IPS-18a (cell line): Measurements from ENCODE around the gene DNM3.

Experiments
- H3K27ac ChIP-seq: one replicate; pipeline ENCODE4 v1.5.1; 2013; ENCODE audit warnings: low read length
- H3K27me3 ChIP-seq: one replicate; pipeline ENCODE4 v1.6.1; 2013; ENCODE audit warnings: mild to moderate bottlenecking, low read length; ENCODE audit not compliant: control insufficient read depth, insufficient read depth
- H3K36me3 ChIP-seq: one replicate; pipeline ENCODE4 v1.6.1; 2013; ENCODE audit warnings: low read depth, low read length; ENCODE audit not compliant: control insufficient read depth
- H3K4me1 ChIP-seq: one replicate; pipeline ENCODE4 v1.6.1; 2013; ENCODE audit warnings: low read depth, low read length; ENCODE audit not compliant: control insufficient read depth
- H3K4me3 ChIP-seq: one replicate; pipeline ENCODE4 v1.5.1; 2013; ENCODE audit warnings: low read length
- H3K9ac ChIP-seq: one replicate; pipeline ENCODE4 v1.6.1; 2013; ENCODE audit warnings: mild to moderate bottlenecking, low read length, moderate library complexity
- H3K9me3 ChIP-seq: one replicate; pipeline ENCODE4 v1.6.1; 2013; ENCODE audit warnings: low read depth, low read length; ENCODE audit not compliant: control insufficient read depth

DNM3 gene

GRCh38 chr1:172176206-172176605 lies 334.9 kb downstream of the DNM3 start:
- no peak overlapping the region for H3K27ac ChIP-seq
- H3K36me3 ChIP-seq, result no peaks in the 10 kb centered on the region
- no peak overlapping the region for H3K4me3 ChIP-seq
- no peak overlapping the region for H3K9ac ChIP-seq
- no peaks in the 10 kb centered on the region for H3K9me3 ChIP-seq
- no peaks in the 10 kb centered on the region for H3K4me1 ChIP-seq
- no peaks in the 10 kb centered on the region for H3K27me3 ChIP-seq

GRCh38 chr1:172177849-172178248 lies 336.6 kb downstream of the DNM3 start:
- no peak overlapping the region for H3K9ac ChIP-seq
- H3K27ac ChIP-seq, result no peak overlapping the region
- H3K27me3 ChIP-seq, result no peaks in the 10 kb centered on the region
- no peaks in the 10 kb centered on the region for H3K4me1 ChIP-seq
- H3K36me3 ChIP-seq, result no peaks in the 10 kb centered on the region
- no peaks in the 10 kb centered on the region for H3K9me3 ChIP-seq
- no peak overlapping the region for H3K4me3 ChIP-seq

- no peak overlapping the region for H3K9ac ChIP-seq
- H3K27me3 ChIP-seq, result no peaks in the 10 kb centered on the region
- H3K9me3 ChIP-seq, result no peaks in the 10 kb centered on the region
- no peak overlapping the region for H3K4me3 ChIP-seq
- H3K36me3 ChIP-seq, result no peaks in the 10 kb centered on the region
- no peak overlapping the region for H3K27ac ChIP-seq
- H3K4me1 ChIP-seq, result no peaks in the 10 kb centered on the region
Measured at GRCh38 chr1:172178886-172179285, 337.6 kb downstream of the DNM3 start.

GRCh38 chr1:172179918-172180317 lies 338.6 kb downstream of the DNM3 start:
- Histone ChIP-seq H3K27me3 (no peaks in the 10 kb centered on the region), H3K36me3 (no peaks in the 10 kb centered on the region), H3K9ac (no peak overlapping the region), H3K27ac (no peak overlapping the region), H3K4me1 (peaks cover 5% of the 10 kb centered on the region), H3K4me3 (no peak overlapping the region), H3K9me3 (no peaks in the 10 kb centered on the region)

GRCh38 chr1:172180501-172181285 lies 339.4 kb downstream of the DNM3 start:
- no peaks in the 10 kb centered on the region for H3K27me3 ChIP-seq

GRCh38 chr1:172184506-172185191 lies 343.4 kb downstream of the DNM3 start:
- no peak overlapping the region for H3K4me3 ChIP-seq
- H3K9me3 ChIP-seq, result no peaks in the 10 kb centered on the region
- no peak overlapping the region for H3K9ac ChIP-seq
- H3K4me1 ChIP-seq, result peaks cover 17% of the 10 kb centered on the region
- H3K27ac ChIP-seq, result no peak overlapping the region
- H3K27me3 ChIP-seq, result no peaks in the 10 kb centered on the region
- H3K36me3 ChIP-seq, result no peaks in the 10 kb centered on the region

More at GRCh38 chr1:172180501-172181285, 339.4 kb downstream of the DNM3 start:
- Histone ChIP-seq H3K9me3 (no peaks in the 10 kb centered on the region), H3K4me1 (peaks cover 13% of the 10 kb centered on the region), H3K27ac (no peak overlapping the region), H3K9ac (no peak overlapping the region), H3K36me3 (no peaks in the 10 kb centered on the region), H3K4me3 (no peak overlapping the region)

- H3K4me3 ChIP-seq, result no peak overlapping the region
- peaks cover 17% of the 10 kb centered on the region for H3K4me1 ChIP-seq
- no peaks in the 10 kb centered on the region for H3K27me3 ChIP-seq
- H3K9me3 ChIP-seq, result no peaks in the 10 kb centered on the region
- no peak overlapping the region for H3K9ac ChIP-seq
- no peaks in the 10 kb centered on the region for H3K36me3 ChIP-seq
- no peak overlapping the region for H3K27ac ChIP-seq
Measured at GRCh38 chr1:172185211-172185610, 343.9 kb downstream of the DNM3 start.

GRCh38 chr1:172185996-172186395 lies 344.7 kb downstream of the DNM3 start:
- Histone ChIP-seq H3K27ac (no peak overlapping the region), H3K9me3 (no peaks in the 10 kb centered on the region), H3K9ac (no peak overlapping the region), H3K4me3 (no peak overlapping the region), H3K27me3 (no peaks in the 10 kb centered on the region), H3K36me3 (no peaks in the 10 kb centered on the region), H3K4me1 (peaks cover 17% of the 10 kb centered on the region)

GRCh38 chr1:172201572-172201971 lies 360.3 kb downstream of the DNM3 start:
- Histone ChIP-seq H3K27me3 (no peaks in the 10 kb centered on the region), H3K4me1 (no peaks in the 10 kb centered on the region), H3K4me3 (no peak overlapping the region), H3K9ac (no peak overlapping the region), H3K27ac (no peak overlapping the region), H3K9me3 (peaks cover 6% of the 10 kb centered on the region), H3K36me3 (no peaks in the 10 kb centered on the region)

- H3K4me3 ChIP-seq, result no peak overlapping the region
- no peak overlapping the region for H3K27ac ChIP-seq
- no peaks in the 10 kb centered on the region for H3K36me3 ChIP-seq
- H3K9me3 ChIP-seq, result peaks cover 6% of the 10 kb centered on the region
- no peaks in the 10 kb centered on the region for H3K4me1 ChIP-seq
- no peak overlapping the region for H3K9ac ChIP-seq
- no peaks in the 10 kb centered on the region for H3K27me3 ChIP-seq
Measured at GRCh38 chr1:172203135-172203823, 362.0 kb downstream of the DNM3 start.

- Histone ChIP-seq H3K27ac (no peak overlapping the region), H3K4me3 (no peak overlapping the region), H3K27me3 (no peaks in the 10 kb centered on the region), H3K9ac (no peak overlapping the region), H3K9me3 (peaks cover 4% of the 10 kb centered on the region), H3K36me3 (no peaks in the 10 kb centered on the region), H3K4me1 (no peaks in the 10 kb centered on the region)
Measured at GRCh38 chr1:172203902-172204301, 362.6 kb downstream of the DNM3 start.
